WTC11 (cell line): ENCODE results near the gene CTSA. TPM values are rescaled to one million over a fixed set of nuclear protein-coding genes. Genes with fewer than 3 reads are reported as not detected.

Experiments
- ATAC-seq: fragments of 200-7000 bp; cut with Tn5 transposase; 2 replicates; pipeline ENCODE4 v1.10.0; 2021; ENCODE audit warnings: mild to moderate bottlenecking, moderate library complexity
- CTCF ChIA-PET: fragments of 300-600 bp; sonication (Branson Sonifier 250); formaldehyde crosslinking; loops from one replicate; lab custom pipeline; 2021; ENCODE audit warnings: antibody characterized with exemption; lab: Charles Lee
- POLR2A ChIA-PET: fragments of 350-600 bp; sonication (Branson Sonifier 250); formaldehyde crosslinking; loops from one replicate; lab custom pipeline; 2021; ENCODE audit warnings: antibody characterized with exemption; lab: Charles Lee
- DNase-seq: peaks from one replicate; pipeline ENCODE4 v3.0.0; 2021; ENCODE audit warnings: low spot score
- H3K27ac Mint-ChIP-seq: 2 replicates; pipeline ENCODE4 v1.8.0; 2021; ENCODE audit warnings: mixed read lengths
- H3K27me3 Mint-ChIP-seq: 2 replicates; pipeline ENCODE4 v1.8.0; 2021; ENCODE audit warnings: low read depth, mild to moderate bottlenecking, moderate library complexity, mixed read lengths
- H3K36me3 Mint-ChIP-seq: 2 replicates; pipeline ENCODE4 v1.8.0; 2021; ENCODE audit warnings: mixed read lengths
- H3K4me1 Mint-ChIP-seq: 2 replicates; pipeline ENCODE4 v1.8.0; 2022; ENCODE audit warnings: mixed read lengths
- H3K4me3 Mint-ChIP-seq: 2 replicates; pipeline ENCODE4 v1.8.0; 2021; ENCODE audit warnings: mild to moderate bottlenecking, moderate library complexity, mixed read lengths
- H3K9me3 Mint-ChIP-seq: 2 replicates; pipeline ENCODE4 v1.8.0; 2021; ENCODE audit warnings: mixed read lengths
- AR ChIP-seq: fragments of 250-450 bp; sonication (Bioruptor Pico); IDR thresholded peaks from 2 replicates; pipeline ENCODE4 v1.9.0; 2021; ENCODE audit warnings: mild to moderate bottlenecking
- ATF1 ChIP-seq: sonication (generic); formaldehyde crosslinking; IDR thresholded peaks from 2 replicates; pipeline ENCODE4 v1.8.1; 2023; ENCODE audit warnings: mild to moderate bottlenecking, moderate library complexity, missing genetic modification reagents
- CTCF ChIP-seq: fragments of 200-600 bp; IDR thresholded peaks from 2 replicates; pipeline ENCODE4 v1.8.0; 2022; ENCODE audit warnings: antibody characterized with exemption
- GABPB1 ChIP-seq: sonication (generic); formaldehyde crosslinking; IDR thresholded peaks from 2 replicates; pipeline ENCODE4 v1.8.1; 2023; ENCODE audit warnings: mild to moderate bottlenecking, missing genetic modification reagents
- GTF2I ChIP-seq: fragments of 250-450 bp; sonication (Bioruptor Pico); conservative IDR thresholded peaks from 2 replicates; pipeline ENCODE4 v1.4.0; 2021; ENCODE audit warnings: mild to moderate bottlenecking
- JUN ChIP-seq: sonication (generic); formaldehyde crosslinking; IDR thresholded peaks from 2 replicates; pipeline ENCODE4 v1.8.0; 2023; ENCODE audit warnings: mild to moderate bottlenecking, missing genetic modification reagents
- MXD4 ChIP-seq: fragments of 250-450 bp; sonication (Bioruptor Pico); IDR thresholded peaks from 2 replicates; pipeline ENCODE4 v1.8.0; 2021; ENCODE audit warnings: mild to moderate bottlenecking, moderate library complexity, borderline replicate concordance
- NR1H2 ChIP-seq: sonication (generic); formaldehyde crosslinking; IDR thresholded peaks from 2 replicates; pipeline ENCODE4 v1.9.0; 2021; ENCODE audit warnings: mild to moderate bottlenecking, moderate library complexity, missing genetic modification reagents
- PRRX2 ChIP-seq: fragments of 250-450 bp; sonication (Bioruptor Pico); IDR thresholded peaks from 2 replicates; pipeline ENCODE4 v1.8.0; 2021; ENCODE audit warnings: mild to moderate bottlenecking
- SMAD3 ChIP-seq: sonication (generic); formaldehyde crosslinking; IDR thresholded peaks from 2 replicates; pipeline ENCODE4 v1.8.0; 2022; ENCODE audit warnings: missing genetic modification reagents, mild to moderate bottlenecking, borderline replicate concordance
- STAT6 ChIP-seq: sonication (generic); formaldehyde crosslinking; conservative IDR thresholded peaks from 2 replicates; pipeline ENCODE4 v1.8.1; 2023; ENCODE audit warnings: mild to moderate bottlenecking, low read depth, missing genetic modification reagents, moderate library complexity
- TP53 ChIP-seq: sonication (generic); formaldehyde crosslinking; IDR thresholded peaks from 2 replicates; pipeline ENCODE4 v1.8.1; 2023; ENCODE audit warnings: mild to moderate bottlenecking, missing genetic modification reagents
- ZBTB21 ChIP-seq: sonication (generic); formaldehyde crosslinking; IDR thresholded peaks from 2 replicates; pipeline ENCODE4 v1.8.1; 2023; ENCODE audit warnings: mild to moderate bottlenecking, missing genetic modification reagents, borderline replicate concordance
- ZNF121 ChIP-seq: sonication (generic); formaldehyde crosslinking; IDR thresholded peaks from 2 replicates; pipeline ENCODE4 v1.8.0; 2023; ENCODE audit warnings: missing genetic modification reagents
- ZNF219 ChIP-seq: sonication (generic); formaldehyde crosslinking; IDR thresholded peaks from 2 replicates; pipeline ENCODE4 v1.8.0; 2023; ENCODE audit warnings: missing genetic modification reagents, mild to moderate bottlenecking, borderline replicate concordance
- total RNA-seq: library from RNA; stranded (reverse); gene quantifications from 3 replicates; pipeline ENCODE4 v1.2.3, GENCODE V29; 2021
- TF ChIP-seq, protein P1 (sequence below): sonication (generic); formaldehyde crosslinking; IDR thresholded peaks from 2 replicates; pipeline ENCODE4 v1.8.0; 2022; ENCODE audit warnings: mild to moderate bottlenecking, missing genetic modification reagents
- TF ChIP-seq, protein P2 (sequence below): sonication (generic); formaldehyde crosslinking; IDR thresholded peaks from 2 replicates; pipeline ENCODE4 v1.8.0; 2023; ENCODE audit warnings: missing genetic modification reagents
- TF ChIP-seq, protein P3 (sequence below): sonication (generic); formaldehyde crosslinking; IDR thresholded peaks from 2 replicates; pipeline ENCODE4 v1.8.1; 2023; ENCODE audit warnings: mild to moderate bottlenecking, moderate library complexity, missing genetic modification reagents
- TF ChIP-seq, protein P4 (sequence below): sonication (generic); formaldehyde crosslinking; IDR thresholded peaks from 2 replicates; pipeline ENCODE4 v1.8.1; 2022; ENCODE audit warnings: low read depth, mild to moderate bottlenecking, moderate library complexity, missing genetic modification reagents, borderline replicate concordance

Gene CTSA
- total RNA-seq, 1 experiment from 2014 or later: 48.3 TPM

DNA sequence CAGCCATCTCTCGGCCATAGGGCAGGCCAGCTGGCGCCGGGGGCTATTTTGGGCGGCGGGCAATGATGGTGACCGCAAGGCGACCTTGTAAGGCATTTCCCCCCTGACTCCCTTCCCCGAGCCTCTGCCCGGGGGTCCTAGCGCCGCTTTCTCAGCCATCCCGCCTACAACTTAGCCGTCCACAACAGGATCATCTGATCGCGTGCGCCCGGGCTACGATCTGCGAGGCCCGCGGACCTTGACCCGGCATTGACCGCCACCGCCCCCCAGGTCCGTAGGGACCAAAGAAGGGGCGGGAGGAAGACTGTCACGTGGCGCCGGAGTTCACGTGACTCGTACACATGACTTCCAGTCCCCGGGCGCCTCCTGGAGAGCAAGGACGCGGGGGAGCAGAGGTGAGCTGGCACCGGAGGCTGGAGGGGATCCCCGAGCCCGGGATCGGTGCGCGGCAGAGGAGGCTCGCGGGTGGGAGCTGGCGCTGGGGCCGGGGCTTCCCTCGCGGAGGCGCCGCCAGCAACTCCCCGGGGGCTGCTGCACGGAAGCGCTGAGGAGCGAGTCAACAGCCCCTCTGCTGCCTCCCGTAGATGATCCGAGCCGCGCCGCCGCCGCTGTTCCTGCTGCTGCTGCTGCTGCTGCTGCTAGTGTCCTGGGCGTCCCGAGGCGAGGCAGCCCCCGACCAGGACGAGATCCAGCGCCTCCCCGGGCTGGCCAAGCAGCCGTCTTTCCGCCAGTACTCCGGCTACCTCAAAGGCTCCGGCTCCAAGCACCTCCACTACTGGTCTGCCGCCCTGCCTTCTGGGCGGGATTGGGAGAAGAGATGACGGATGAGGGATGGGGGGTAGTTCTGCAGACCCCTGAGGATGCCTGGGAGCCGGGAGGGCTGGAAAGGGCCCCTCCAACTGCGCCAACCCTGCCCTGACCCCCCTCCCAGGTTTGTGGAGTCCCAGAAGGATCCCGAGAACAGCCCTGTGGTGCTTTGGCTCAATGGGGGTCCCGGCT, at the start of gene CTSA, which contains the start of gene NEURL2 (continued):
- TF ChIP-seq AR (no peak), TP53 (CRISPR knock-in tag) (peak; percentile 81), CTCF (no peak)
- TF ChIP-seq, all 79 proteins: peak for 27

GRCh38 chr20:45841407-45842129, 49.6 kb upstream of the CTSA start:
- H3K36me3 Mint-ChIP-seq: peaks cover 29% of the 10 kb centered on the region
- H3K9me3 Mint-ChIP-seq: no peaks in the 10 kb centered on the region
- DNase-seq: no peak
- no peak for ATAC-seq
- ChIA-PET POLR2A (interaction anchor here (0.7 to 1.5 kb wide), 2 partner anchors 39 to 93 kb away, joined by 4 read pairs; partner anchors contain the start of genes PCIF1 and ZSWIM1), CTCF (interaction anchor here (0.7 to 2.6 kb wide), 8 partner anchors 11 to 166 kb away, joined by 3 to 17 read pairs (median 4); partner anchors contain the start of genes CTSA, NEURL2 and ZSWIM1)
- no peaks in the 10 kb centered on the region for H3K4me1 Mint-ChIP-seq
- no peak overlapping the region for H3K4me3 Mint-ChIP-seq
- H3K27ac Mint-ChIP-seq: no peak overlapping the region
- no peaks in the 10 kb centered on the region for H3K27me3 Mint-ChIP-seq
- TF ChIP-seq, protein P1, sequence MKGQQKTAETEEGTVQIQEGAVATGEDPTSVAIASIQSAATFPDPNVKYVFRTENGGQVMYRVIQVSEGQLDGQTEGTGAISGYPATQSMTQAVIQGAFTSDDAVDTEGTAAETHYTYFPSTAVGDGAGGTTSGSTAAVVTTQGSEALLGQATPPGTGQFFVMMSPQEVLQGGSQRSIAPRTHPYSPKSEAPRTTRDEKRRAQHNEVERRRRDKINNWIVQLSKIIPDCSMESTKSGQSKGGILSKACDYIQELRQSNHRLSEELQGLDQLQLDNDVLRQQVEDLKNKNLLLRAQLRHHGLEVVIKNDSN (CRISPR knock-in tag): no peak
- TF ChIP-seq ZNF121: no peak
- no peak for TF ChIP-seq JUN (CRISPR knock-in tag)
- TF ChIP-seq ZNF219: no peak
- TF ChIP-seq TP53 (CRISPR knock-in tag): no peak
- TF ChIP-seq GTF2I: no peak
- TF ChIP-seq ZBTB21: no peak
- no peak for TF ChIP-seq GABPB1
- TF ChIP-seq PRRX2 (CRISPR knock-in tag): no peak
- TF ChIP-seq, protein P2, sequence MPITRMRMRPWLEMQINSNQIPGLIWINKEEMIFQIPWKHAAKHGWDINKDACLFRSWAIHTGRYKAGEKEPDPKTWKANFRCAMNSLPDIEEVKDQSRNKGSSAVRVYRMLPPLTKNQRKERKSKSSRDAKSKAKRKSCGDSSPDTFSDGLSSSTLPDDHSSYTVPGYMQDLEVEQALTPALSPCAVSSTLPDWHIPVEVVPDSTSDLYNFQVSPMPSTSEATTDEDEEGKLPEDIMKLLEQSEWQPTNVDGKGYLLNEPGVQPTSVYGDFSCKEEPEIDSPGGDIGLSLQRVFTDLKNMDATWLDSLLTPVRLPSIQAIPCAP (CRISPR knock-in tag): no peak
- TF ChIP-seq, protein P3, sequence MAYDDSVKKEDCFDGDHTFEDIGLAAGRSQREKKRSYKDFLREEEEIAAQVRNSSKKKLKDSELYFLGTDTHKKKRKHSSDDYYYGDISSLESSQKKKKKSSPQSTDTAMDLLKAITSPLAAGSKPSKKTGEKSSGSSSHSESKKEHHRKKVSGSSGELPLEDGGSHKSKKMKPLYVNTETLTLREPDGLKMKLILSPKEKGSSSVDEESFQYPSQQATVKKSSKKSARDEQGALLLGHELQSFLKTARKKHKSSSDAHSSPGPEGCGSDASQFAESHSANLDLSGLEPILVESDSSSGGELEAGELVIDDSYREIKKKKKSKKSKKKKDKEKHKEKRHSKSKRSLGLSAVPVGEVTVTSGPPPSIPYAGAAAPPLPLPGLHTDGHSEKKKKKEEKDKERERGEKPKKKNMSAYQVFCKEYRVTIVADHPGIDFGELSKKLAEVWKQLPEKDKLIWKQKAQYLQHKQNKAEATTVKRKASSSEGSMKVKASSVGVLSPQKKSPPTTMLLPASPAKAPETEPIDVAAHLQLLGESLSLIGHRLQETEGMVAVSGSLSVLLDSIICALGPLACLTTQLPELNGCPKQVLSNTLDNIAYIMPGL (CRISPR knock-in tag): no peak
- TF ChIP-seq MXD4 (CRISPR knock-in tag): no peak
- TF ChIP-seq, protein P4, sequence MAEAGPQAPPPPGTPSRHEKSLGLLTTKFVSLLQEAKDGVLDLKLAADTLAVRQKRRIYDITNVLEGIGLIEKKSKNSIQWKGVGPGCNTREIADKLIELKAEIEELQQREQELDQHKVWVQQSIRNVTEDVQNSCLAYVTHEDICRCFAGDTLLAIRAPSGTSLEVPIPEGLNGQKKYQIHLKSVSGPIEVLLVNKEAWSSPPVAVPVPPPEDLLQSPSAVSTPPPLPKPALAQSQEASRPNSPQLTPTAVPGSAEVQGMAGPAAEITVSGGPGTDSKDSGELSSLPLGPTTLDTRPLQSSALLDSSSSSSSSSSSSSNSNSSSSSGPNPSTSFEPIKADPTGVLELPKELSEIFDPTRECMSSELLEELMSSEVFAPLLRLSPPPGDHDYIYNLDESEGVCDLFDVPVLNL (CRISPR knock-in tag): no peak
- TF ChIP-seq STAT6 (CRISPR knock-in tag): no peak
- no peak for TF ChIP-seq SMAD3
- TF ChIP-seq NR1H2 (CRISPR knock-in tag): no peak
- TF ChIP-seq ATF1 (CRISPR knock-in tag): no peak
